Heart left ventricle (tissue), 16 donors: ENCODE results near the gene ANLN. TPM values are rescaled to one million over a fixed set of nuclear protein-coding genes. Genes with fewer than 3 reads are reported as not detected.
A peak's percentile ranks its signal among the peaks of the same experiment; 100 is the strongest.

ENCODE experiments used
- ATAC-seq, 4 donors: fragments of 200-7000 bp; cut with Tn5 transposase; one replicate each; pipeline ENCODE4 v1.9.1; 2020 to 2022; ENCODE audit warnings: moderate library complexity in 4 of 4, mild to moderate bottlenecking in 3 of 4, moderate number of reproducible peaks in 1 of 4
- DNase-seq, 5 donors: peaks; one replicate each; pipeline ENCODE4 v3.0.0-alpha.2; 2020
- H3K27ac ChIP-seq, 12 donors: fragments of 200-600 bp; sonication (generic) in 4 of 12; one replicate each; pipeline versions ENCODE4 v1.5.0 to v1.8.0; 2016 to 2022; ENCODE audit warnings: mild to moderate bottlenecking in 2 of 12
- H3K27me3 ChIP-seq, 9 donors: fragments of 200-600 bp; sonication (generic) in 2 of 9; one replicate each; pipeline versions ENCODE4 v1.5.1 to v1.8.0; 2016 to 2022; ENCODE audit warnings: mild to moderate bottlenecking in 3 of 9
- H3K36me3 ChIP-seq, 9 donors: fragments of 200-600 bp; sonication (generic) in 2 of 9; one replicate each; pipeline versions ENCODE4 v1.5.0 to v1.8.0; 2018 to 2022; ENCODE audit warnings: mild to moderate bottlenecking in 2 of 9
- H3K4me1 ChIP-seq, 12 donors: fragments of 200-600 bp; sonication (generic) in 4 of 12; one replicate each; pipeline versions ENCODE4 v1.5.0 to v1.8.0; 2016 to 2022; ENCODE audit warnings: mild to moderate bottlenecking in 3 of 12
- H3K4me3 ChIP-seq, 12 donors: fragments of 200-600 bp; sonication (generic) in 4 of 12; one replicate each; pipeline versions ENCODE4 v1.5.0 to v1.8.0; 2017 to 2022; ENCODE audit warnings: mild to moderate bottlenecking in 9 of 12, moderate library complexity in 4 of 12
- H3K9me3 ChIP-seq, 12 donors: fragments of 200-600 bp; sonication (generic) in 4 of 12; one replicate each; pipeline versions ENCODE4 v1.5.0 to v1.8.0; 2016 to 2022; ENCODE audit warnings: mild to moderate bottlenecking in 1 of 12
- CTCF ChIP-seq, 12 donors: fragments of 200-600 bp; sonication (generic) in 4 of 12; IDR thresholded peaks; one replicate each; pipeline versions ENCODE4 v1.5.0 to v1.8.0; 2018 to 2022; ENCODE audit warnings: antibody characterized with exemption in 12 of 12, mild to moderate bottlenecking in 5 of 12
- POLR2A ChIP-seq, 2 donors: fragments of 450-650 bp; IDR thresholded peaks; one replicate each; pipeline ENCODE4 v1.6.1; 2017; ENCODE audit warnings: antibody characterized with exemption in 2 of 2, mild to moderate bottlenecking in 2 of 2, moderate library complexity in 2 of 2
- WGBS, 4 donors: extraction: QIAGEN DNeasy Blood & Tissue Kit in 2 of 4; methylation state at CpG; one replicate each; pipeline versions ENCODE4 v1.1.5 to v1.1.7; 2013 to 2018; 5-methylcytosine and 5-hydroxymethylcytosine counted together
- intact Hi-C, 10 donors: fragments of 100-400 bp; cut with DNase I; formaldehyde crosslinking; loops; one replicate each; pipeline versions ENCODE4 v1.11.1 to v1.14.2; 2022
- polyA plus RNA-seq, 2 donors: library from polyadenylated mRNA; stranded (reverse); fragments of 200-250 nt; gene quantifications; one replicate each; pipeline ENCODE4 v1.2.3, GENCODE V29; 2013
- total RNA-seq, 9 donors: library from RNA; depleted of rRNA in 2 of 9; stranded (reverse); fragments of >200 nt in 2 of 9; fragmentation: NEBNext Ultra II Directional in 3 of 9; extraction: Animal tissue kit (Norgen Biotek cat#: 25700) in 3 of 9; gene quantifications; one replicate each; pipeline versions ENCODE4 v1.1.0 to v1.2.4, GENCODE V29; 2016 to 2023
- donor health status: ischemic (EF 13 %, LVEDD 7.1; RV severe dilation, severe dysfunction).
- donor health status: healthy with polysubstance abuse.
- donor health status: DM: no; HTN: yes; CAD: no.
- donor health status: DM: no; HTN: no; CAD: no.
- donor health status: ischemic (EF 25% LVEDD 6.9; RV normal size, moderate dysfunction).
- donor health status: ischemic (EF 25% LVEDD 5.7; RV mildly dilated, moderate dysfunction).
- donor health status: healthy.
- donor health status: DM: yes; HTN: yes; CAD: no.
- donor health status: ischemic (EF 35%, LVEDD 5.7; RV mildly dilated, moderate dysfunction).
- donor health status: nonischemic (EF 11% LVEDD 7.7; RV severe dilation, severe dysfunction).
- donor health status: DM: yes; HTN: yes; CAD: no.
- donor health status: PGD.
- donor health status: ischemic (EF 29% LVEDD 5.4; RV normal size, mild dysfunction).
- donor health status: nonischemic (EF 23%, LVEDD 6.1; RV moderate dilation, normal function).

ANLN gene
- total and polyA plus RNA-seq, 11 donors = 0.08 to 30.7 (median 1.5) TPM

GRCh38 chr7:36367561-36368077, 22.0 kb upstream of the ANLN start:
- ATAC-seq (peak in 1 of 4 donors; percentile 63), DNase-seq (no peak)
- peaks cover 0 to 8% (median 0%) of the 10 kb centered on the region in 9 donors for H3K27me3 ChIP-seq
- H3K27ac ChIP-seq = peak overlapping the region in 2 of 12 donors; percentile 38 to 81
- no peak for TF ChIP-seq CTCF (IDR thresholded peaks at IDR 0.05)
- TF ChIP-seq POLR2A (IDR thresholded peaks at IDR 0.05) = no peak
- peak overlapping the region; percentile 48 to 86 (median 78) for H3K4me3 ChIP-seq
- no peaks in the 10 kb centered on the region for H3K9me3 ChIP-seq
- 64 to 69% (median 69%) methylated on average over 16 of the region's 16 CpGs for WGBS, 4 donors
- H3K4me1 ChIP-seq = peaks cover 0 to 14% (median 2%) of the 10 kb centered on the region in 12 donors
- H3K36me3 ChIP-seq = no peaks in the 10 kb centered on the region
- intact Hi-C loops = loop anchor here in 1 of 10 donors (2.0 kb wide), 1 partner anchor 21 kb away; the partner anchor contains the start of gene ANLN

- DNase-seq (no peak), ATAC-seq (no peak)
- TF ChIP-seq POLR2A (IDR thresholded peaks at IDR 0.05) (no peak), CTCF (IDR thresholded peaks at IDR 0.05) (no peak)
- Histone ChIP-seq H3K4me3 (no peak overlapping the region), H3K27me3 (peaks cover 0 to 8% (median 0%) of the 10 kb centered on the region in 9 donors), H3K36me3 (no peaks in the 10 kb centered on the region), H3K9me3 (no peaks in the 10 kb centered on the region), H3K27ac (no peak overlapping the region), H3K4me1 (peaks cover 0 to 14% (median 2%) of the 10 kb centered on the region in 12 donors)
- 74 to 80% (median 76%) methylated on average over 3 of the region's 3 CpGs for WGBS, 4 donors
- intact Hi-C loops = no loop called here
Observed at GRCh38 chr7:36368496-36368895, 21.2 kb upstream of the ANLN start.

GRCh38 chr7:36369171-36369570, 20.5 kb upstream of the ANLN start:
- Histone ChIP-seq H3K27ac (no peak overlapping the region), H3K27me3 (peaks cover 0 to 8% (median 0%) of the 10 kb centered on the region in 9 donors), H3K9me3 (no peaks in the 10 kb centered on the region), H3K4me3 (no peak overlapping the region), H3K36me3 (no peaks in the 10 kb centered on the region), H3K4me1 (peaks cover 0 to 14% (median 2%) of the 10 kb centered on the region in 12 donors)
- TF ChIP-seq POLR2A (IDR thresholded peaks at IDR 0.05) = no peak
- no peak for TF ChIP-seq CTCF (IDR thresholded peaks at IDR 0.05)
- WGBS, 4 donors = 94 to 98% (median 96%) methylated on average over 1 of the region's 1 CpG
- DNase-seq (no peak), ATAC-seq (no peak)
- intact Hi-C loops = no loop called here

- no peak overlapping the region for H3K4me3 ChIP-seq
- H3K4me1 ChIP-seq = peaks cover 0 to 14% (median 2%) of the 10 kb centered on the region in 12 donors
- H3K27me3 ChIP-seq = peaks cover 0 to 8% (median 0%) of the 10 kb centered on the region in 9 donors
- intact Hi-C loops = no loop called here
- no peak overlapping the region for H3K27ac ChIP-seq
- H3K9me3 ChIP-seq = no peaks in the 10 kb centered on the region
- DNase-seq = no peak
- H3K36me3 ChIP-seq = no peaks in the 10 kb centered on the region
- no peak for ATAC-seq
- WGBS, 4 donors = 79 to 81% (median 80%) methylated on average over 2 of the region's 2 CpGs
- TF ChIP-seq CTCF (IDR thresholded peaks at IDR 0.05) (no peak), POLR2A (IDR thresholded peaks at IDR 0.05) (no peak)
Observed at GRCh38 chr7:36370046-36370445, 19.6 kb upstream of the ANLN start.
